ENCODE data around the gene GUCY2C. TPM values are rescaled to one million over a fixed set of nuclear protein-coding genes. Genes with fewer than 3 reads are reported as not detected.

GUCY2C gene
- total and polyA plus RNA-seq, 10 of the 15 experiments (the other 5 are each of a cell fraction or from before 2014, with no cell fraction given): 0.08 to 0.60 (median 0.17) TPM

DNA sequence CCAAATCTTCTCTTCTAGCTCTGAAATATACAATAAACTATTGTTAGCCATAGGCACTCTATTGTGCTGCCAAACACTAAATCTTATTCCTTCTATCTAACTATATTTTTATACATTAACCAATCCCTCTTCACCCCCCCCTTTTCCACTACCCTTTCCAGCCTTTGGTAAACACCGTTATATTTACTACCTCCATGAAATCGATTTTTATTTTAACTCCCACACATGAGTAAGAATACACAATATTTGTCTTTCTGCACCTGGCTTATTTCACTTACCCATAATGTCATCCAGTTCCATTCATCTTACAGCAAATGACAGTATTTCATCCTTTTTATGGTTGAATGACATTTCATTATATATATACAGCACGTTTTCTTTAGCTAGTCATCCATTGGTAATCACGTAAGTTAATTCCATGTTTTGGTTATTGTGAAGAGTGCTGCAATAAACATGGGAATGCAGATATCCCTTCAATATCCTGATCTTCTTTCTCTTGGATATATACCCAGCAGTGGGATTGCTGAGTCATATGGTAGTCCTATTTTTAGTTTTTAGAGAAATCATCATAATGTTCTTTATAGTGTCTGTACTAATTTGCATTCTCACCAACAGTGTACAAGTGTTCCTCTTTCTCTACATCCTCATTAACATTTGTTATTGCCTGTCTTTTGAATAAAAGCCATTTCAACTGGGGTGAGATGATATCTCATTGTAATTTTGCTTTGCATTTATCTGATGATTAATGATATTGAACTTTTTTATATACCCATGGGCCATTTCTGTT, 94.5 kb downstream of the GUCY2C start:
- TF ChIP-seq ZZZ3 (IDR thresholded peaks at IDR 0.05; ENCODE audit: control insufficient read depth, insufficient read length, low read depth): no peak
- no peak for TF ChIP-seq RCOR1 (conservative IDR thresholded peaks at IDR 0.05; ENCODE audit: low read depth, low read length)
- TF ChIP-seq NRF1 (conservative IDR thresholded peaks at IDR 0.05; ENCODE audit: low read depth, low read length): no peak
- no peak for TF ChIP-seq POLR2AphosphoS5 (IDR thresholded peaks at IDR 0.05; ENCODE audit: low read length)
- no peak for TF ChIP-seq PML (IDR thresholded peaks at IDR 0.05; ENCODE audit: low read length)
- TF ChIP-seq EED (IDR thresholded peaks at IDR 0.05; ENCODE audit: low read depth): no peak
- TF ChIP-seq ZNF24 (IDR thresholded peaks at IDR 0.05): no peak
- no peak for TF ChIP-seq TCF7 (IDR thresholded peaks at IDR 0.05; ENCODE audit: borderline replicate concordance)
- no peak for TF ChIP-seq FOXK2 (IDR thresholded peaks at IDR 0.05)
- no peak for TF ChIP-seq MEF2B (IDR thresholded peaks at IDR 0.05; ENCODE audit: partially characterized antibody, poor library complexity, severe bottlenecking)
- no peak for TF ChIP-seq SIN3A (IDR thresholded peaks at IDR 0.05; ENCODE audit: low read depth, low read length)
- no peak for TF ChIP-seq IRF4 (IDR thresholded peaks at IDR 0.05; ENCODE audit: low read depth, low read length)
- TF ChIP-seq ETV6 (conservative IDR thresholded peaks at IDR 0.05 in 1 of 2, IDR thresholded peaks at IDR 0.05 in 1 of 2; ENCODE audit: borderline replicate concordance in 1 of 2, low read depth in 1 of 2): no peak
- no peak for TF ChIP-seq YBX1 (IDR thresholded peaks at IDR 0.05)
- TF ChIP-seq MXI1 (IDR thresholded peaks at IDR 0.05; ENCODE audit: low read depth, low read length): no peak
- no peak for TF ChIP-seq BACH1 (IDR thresholded peaks at IDR 0.05; ENCODE audit: borderline replicate concordance)
- TF ChIP-seq NR2F1 (conservative IDR thresholded peaks at IDR 0.05): no peak
- TF ChIP-seq, protein P1, sequence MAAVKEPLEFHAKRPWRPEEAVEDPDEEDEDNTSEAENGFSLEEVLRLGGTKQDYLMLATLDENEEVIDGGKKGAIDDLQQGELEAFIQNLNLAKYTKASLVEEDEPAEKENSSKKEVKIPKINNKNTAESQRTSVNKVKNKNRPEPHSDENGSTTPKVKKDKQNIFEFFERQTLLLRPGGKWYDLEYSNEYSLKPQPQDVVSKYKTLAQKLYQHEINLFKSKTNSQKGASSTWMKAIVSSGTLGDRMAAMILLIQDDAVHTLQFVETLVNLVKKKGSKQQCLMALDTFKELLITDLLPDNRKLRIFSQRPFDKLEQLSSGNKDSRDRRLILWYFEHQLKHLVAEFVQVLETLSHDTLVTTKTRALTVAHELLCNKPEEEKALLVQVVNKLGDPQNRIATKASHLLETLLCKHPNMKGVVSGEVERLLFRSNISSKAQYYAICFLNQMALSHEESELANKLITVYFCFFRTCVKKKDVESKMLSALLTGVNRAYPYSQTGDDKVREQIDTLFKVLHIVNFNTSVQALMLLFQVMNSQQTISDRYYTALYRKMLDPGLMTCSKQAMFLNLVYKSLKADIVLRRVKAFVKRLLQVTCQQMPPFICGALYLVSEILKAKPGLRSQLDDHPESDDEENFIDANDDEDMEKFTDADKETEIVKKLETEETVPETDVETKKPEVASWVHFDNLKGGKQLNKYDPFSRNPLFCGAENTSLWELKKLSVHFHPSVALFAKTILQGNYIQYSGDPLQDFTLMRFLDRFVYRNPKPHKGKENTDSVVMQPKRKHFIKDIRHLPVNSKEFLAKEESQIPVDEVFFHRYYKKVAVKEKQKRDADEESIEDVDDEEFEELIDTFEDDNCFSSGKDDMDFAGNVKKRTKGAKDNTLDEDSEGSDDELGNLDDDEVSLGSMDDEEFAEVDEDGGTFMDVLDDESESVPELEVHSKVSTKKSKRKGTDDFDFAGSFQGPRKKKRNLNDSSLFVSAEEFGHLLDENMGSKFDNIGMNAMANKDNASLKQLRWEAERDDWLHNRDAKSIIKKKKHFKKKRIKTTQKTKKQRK (IDR thresholded peaks at IDR 0.05; ENCODE audit: low read depth, low read length): no peak
- TF ChIP-seq IKZF2 (IDR thresholded peaks at IDR 0.05): no peak
- no peak for TF ChIP-seq EZH2 (IDR thresholded peaks at IDR 0.05; ENCODE audit: borderline replicate concordance, control insufficient read depth, low read depth, low read length)
- Histone ChIP-seq H2AFZ (ENCODE audit: control insufficient read depth, low read depth, low read length) (no peak overlapping the region), H3K27me3 (replicated peaks in 1 of 2; ENCODE audit: control insufficient read depth in 2 of 2, insufficient read depth in 2 of 2, low read length in 1 of 2) (no peaks in the 10 kb centered on the region), H3K36me3 (ENCODE audit: control insufficient read depth in 2 of 2, insufficient read depth in 2 of 2, low read length in 1 of 2) (no peaks in the 10 kb centered on the region), H3K4me2 (ENCODE audit: control insufficient read depth, insufficient read depth) (no peak overlapping the region), H3K9me3 (replicated peaks; ENCODE audit: control insufficient read depth, insufficient read depth, low read length) (peaks cover 4% of the 10 kb centered on the region; the same call in 2 of the 3 replicates), H3K4me1 (ENCODE audit: control insufficient read depth, insufficient read depth, low read length) (no peaks in the 10 kb centered on the region), H4K20me1 (ENCODE audit: control insufficient read depth, insufficient read depth) (no peaks in the 10 kb centered on the region), H3K4me3 (no peak overlapping the region), H3K79me2 (ENCODE audit: control insufficient read depth, insufficient read depth, low read length) (no peaks in the 10 kb centered on the region), H3K27ac (ENCODE audit: control insufficient read depth, insufficient read depth) (no peak overlapping the region), H3K9ac (ENCODE audit: control insufficient read depth, insufficient read depth, low read length) (no peak overlapping the region)
- DNase-seq (ENCODE audit: low read depth, low spot score) (no peak), FAIRE-seq (no peak), ATAC-seq (no peak)
- POLR2A ChIA-PET: no interaction called here
- WGBS (ENCODE audit: insufficient coverage, insufficient replicate concordance, low lambda C conversion rate, missing lambda C conversion rate): 41% methylated on average over 4 of the region's 4 CpGs
- RAD21 ChIA-PET (ENCODE audit: unreplicated experiment): no interaction called here
- SMC1A ChIA-PET (ENCODE audit: uncharacterized antibody, unreplicated experiment): interaction anchor here (1.4 kb wide), 1 partner anchor 10 kb away, joined by 5 read pairs; no protein-coding TSS in a partner anchor
- in situ Hi-C loops (cut with MboI): no loop called here
- CTCF ChIA-PET: no interaction called here
- intact Hi-C loops (cut with micrococcal nuclease; ENCODE audit: unreplicated experiment): no loop called here
- no TSS peak for BruUV-seq (replicated peaks)

Measured in GM12878 (cell line).